ENCODE results near the gene RIPOR2. TPM values are rescaled to one million over a fixed set of nuclear protein-coding genes. Genes with fewer than 3 reads are reported as not detected.

RIPOR2 gene
- total and polyA plus RNA-seq, 2 donors from 2014 or later, result 1.7 to 24.2 TPM

DNA sequence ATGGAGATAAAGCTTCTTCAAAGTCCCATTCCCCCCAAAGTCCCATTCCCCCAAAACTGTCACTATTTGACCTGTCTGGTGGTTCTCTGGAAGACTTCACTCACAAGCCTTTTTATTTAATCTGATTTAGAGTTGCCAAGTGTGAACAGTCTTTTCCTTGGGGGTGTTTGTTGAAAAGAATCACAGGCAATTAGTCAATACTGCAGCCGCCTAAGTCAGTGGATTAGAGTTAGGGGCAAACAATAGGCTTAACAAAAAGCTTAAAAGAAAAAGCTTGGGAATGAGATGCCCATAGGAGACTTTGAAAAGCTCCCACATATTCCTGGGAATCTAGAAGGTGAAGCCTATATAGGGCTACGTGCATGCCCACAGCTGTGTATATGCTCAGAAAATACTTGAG is 8.0 kb upstream of the RIPOR2 start:
- H3K9ac ChIP-seq (ENCODE audit: low read length in 3 of 3), result no peak overlapping the region
- intact Hi-C loops (cut with DNase I), result no loop called here
- H3K27me3 ChIP-seq (ENCODE audit: control insufficient read depth, insufficient read depth, low read length), result no peaks in the 10 kb centered on the region
- H3K4me1 ChIP-seq (ENCODE audit: control insufficient read depth in 2 of 3, insufficient read depth in 2 of 3, low read depth in 1 of 3, low read length in 3 of 3), result no peaks in the 10 kb centered on the region
- no peak overlapping the region for H3K27ac ChIP-seq (ENCODE audit: low read depth in 2 of 2, low read length in 2 of 2)
- H3K9me3 ChIP-seq (ENCODE audit: control insufficient read depth in 2 of 3, insufficient read depth in 1 of 3, low read length in 3 of 3), result peaks cover 0 to 7% (median 0%) of the 10 kb centered on the region in 3 donors
- H3K4me3 ChIP-seq (ENCODE audit: low read length in 3 of 3), result no peak overlapping the region
- TF ChIP-seq, protein P1, sequence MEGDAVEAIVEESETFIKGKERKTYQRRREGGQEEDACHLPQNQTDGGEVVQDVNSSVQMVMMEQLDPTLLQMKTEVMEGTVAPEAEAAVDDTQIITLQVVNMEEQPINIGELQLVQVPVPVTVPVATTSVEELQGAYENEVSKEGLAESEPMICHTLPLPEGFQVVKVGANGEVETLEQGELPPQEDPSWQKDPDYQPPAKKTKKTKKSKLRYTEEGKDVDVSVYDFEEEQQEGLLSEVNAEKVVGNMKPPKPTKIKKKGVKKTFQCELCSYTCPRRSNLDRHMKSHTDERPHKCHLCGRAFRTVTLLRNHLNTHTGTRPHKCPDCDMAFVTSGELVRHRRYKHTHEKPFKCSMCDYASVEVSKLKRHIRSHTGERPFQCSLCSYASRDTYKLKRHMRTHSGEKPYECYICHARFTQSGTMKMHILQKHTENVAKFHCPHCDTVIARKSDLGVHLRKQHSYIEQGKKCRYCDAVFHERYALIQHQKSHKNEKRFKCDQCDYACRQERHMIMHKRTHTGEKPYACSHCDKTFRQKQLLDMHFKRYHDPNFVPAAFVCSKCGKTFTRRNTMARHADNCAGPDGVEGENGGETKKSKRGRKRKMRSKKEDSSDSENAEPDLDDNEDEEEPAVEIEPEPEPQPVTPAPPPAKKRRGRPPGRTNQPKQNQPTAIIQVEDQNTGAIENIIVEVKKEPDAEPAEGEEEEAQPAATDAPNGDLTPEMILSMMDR (IDR thresholded peaks at IDR 0.05; ENCODE audit: borderline replicate concordance, extremely low read depth, insufficient read depth), result no peak
- FAIRE-seq (no peak), DNase-seq (no peak)
- no peaks in the 10 kb centered on the region for H3K36me3 ChIP-seq (ENCODE audit: control insufficient read depth in 2 of 3, insufficient read depth in 3 of 3, low read length in 3 of 3)

DNA sequence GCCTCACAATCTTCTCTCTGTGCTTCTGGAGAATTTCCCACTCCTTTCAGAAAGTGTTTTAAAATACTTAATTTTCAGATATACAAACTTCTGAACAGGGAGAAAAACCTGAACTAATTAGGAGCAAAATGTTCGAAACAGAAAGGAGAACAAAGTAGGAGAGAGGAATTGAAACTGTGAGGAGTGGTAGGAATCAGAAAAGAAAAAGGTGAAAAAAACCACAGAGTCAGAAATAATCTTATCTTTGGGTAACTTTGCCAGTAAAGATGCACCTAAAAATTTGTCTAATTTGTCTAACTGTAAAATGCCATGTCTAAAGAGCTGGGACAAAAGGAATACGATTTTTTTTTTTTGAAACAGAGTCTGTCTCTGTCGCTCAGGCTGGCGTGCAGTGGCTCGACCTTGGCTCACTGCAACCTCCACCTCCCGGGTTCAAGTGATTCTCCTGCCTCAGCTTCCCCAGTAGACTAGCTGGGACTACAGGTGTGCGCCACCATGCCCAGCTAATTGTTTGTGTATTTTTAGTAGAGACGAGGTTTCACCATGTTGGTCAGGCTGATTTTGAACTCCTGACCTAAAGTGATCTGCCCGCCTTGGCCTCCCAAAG is 4.7 kb upstream of the RIPOR2 start:
- Histone ChIP-seq H3K4me1 (ENCODE audit: control insufficient read depth in 2 of 3, insufficient read depth in 2 of 3, low read depth in 1 of 3, low read length in 3 of 3) (no peaks in the 10 kb centered on the region), H3K27me3 (ENCODE audit: control insufficient read depth, insufficient read depth, low read length) (no peaks in the 10 kb centered on the region), H3K27ac (ENCODE audit: low read depth in 2 of 2, low read length in 2 of 2) (no peak overlapping the region), H3K9me3 (ENCODE audit: control insufficient read depth in 2 of 3, insufficient read depth in 1 of 3, low read length in 3 of 3) (peaks cover 0 to 7% (median 0%) of the 10 kb centered on the region in 3 donors), H3K9ac (ENCODE audit: low read length in 3 of 3) (no peak overlapping the region), H3K4me3 (ENCODE audit: low read length in 3 of 3) (no peak overlapping the region), H3K36me3 (ENCODE audit: control insufficient read depth in 2 of 3, insufficient read depth in 3 of 3, low read length in 3 of 3) (no peaks in the 10 kb centered on the region)
- no peak for DNase-seq
- TF ChIP-seq, protein P1 (IDR thresholded peaks at IDR 0.05; ENCODE audit: borderline replicate concordance, extremely low read depth, insufficient read depth), result no peak
- no peak for FAIRE-seq
- intact Hi-C loops (cut with DNase I), result no loop called here

DNA sequence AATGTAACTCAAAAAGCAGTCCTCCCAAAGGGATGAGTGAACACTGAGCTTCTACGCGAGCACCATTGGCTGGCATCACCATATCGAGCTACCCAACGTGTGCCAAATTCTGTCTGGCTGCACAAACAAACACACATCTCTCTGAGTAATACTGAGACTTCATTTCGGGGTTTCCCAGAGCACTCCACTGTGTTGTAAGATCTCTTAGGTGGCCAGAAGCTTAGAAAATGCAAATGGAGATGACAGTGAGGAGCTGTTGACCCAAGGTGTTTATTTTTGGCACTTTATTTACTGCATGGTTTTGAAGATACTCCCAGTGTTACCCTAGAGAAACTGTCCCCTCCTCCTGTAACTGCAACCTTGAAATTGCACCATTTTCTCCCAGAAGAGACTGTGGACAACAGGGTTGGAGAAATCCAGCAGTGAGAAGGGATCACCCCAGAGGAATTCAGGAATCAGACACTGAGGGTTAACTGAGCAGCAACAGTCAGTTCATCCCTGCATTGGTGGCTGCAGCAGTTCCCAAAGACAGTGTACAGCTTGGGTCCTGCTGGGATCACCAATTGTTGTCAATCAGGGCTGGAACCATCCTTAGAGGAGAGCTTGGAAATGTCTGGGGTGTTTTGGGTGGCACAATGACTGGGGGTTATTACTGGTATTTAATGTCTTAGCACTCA is 1.0 kb upstream of the RIPOR2 start:
- no peaks in the 10 kb centered on the region for H3K27me3 ChIP-seq (ENCODE audit: control insufficient read depth, insufficient read depth, low read length)
- no peaks in the 10 kb centered on the region for H3K9me3 ChIP-seq (ENCODE audit: control insufficient read depth in 2 of 3, insufficient read depth in 1 of 3, low read length in 3 of 3)
- no peak overlapping the region for H3K4me3 ChIP-seq (ENCODE audit: low read length in 3 of 3)
- no peak for DNase-seq
- intact Hi-C loops (cut with DNase I), result no loop called here
- no peak overlapping the region for H3K9ac ChIP-seq (ENCODE audit: low read length in 3 of 3)
- no peaks in the 10 kb centered on the region for H3K4me1 ChIP-seq (ENCODE audit: control insufficient read depth in 2 of 3, insufficient read depth in 2 of 3, low read depth in 1 of 3, low read length in 3 of 3)
- TF ChIP-seq, protein P1 (IDR thresholded peaks at IDR 0.05; ENCODE audit: borderline replicate concordance, extremely low read depth, insufficient read depth), result no peak
- no peaks in the 10 kb centered on the region for H3K36me3 ChIP-seq (ENCODE audit: control insufficient read depth in 2 of 3, insufficient read depth in 3 of 3, low read length in 3 of 3)
- no peak overlapping the region for H3K27ac ChIP-seq (ENCODE audit: low read depth in 2 of 2, low read length in 2 of 2)
- FAIRE-seq, result no peak
